ENCODE measurements around the gene NDUFB2.
"Not testable (repeated sequence)": the region's sequence is repeated elsewhere in the genome, so short reads cannot be mapped to it uniquely, and the experiment has no call there.

Gene NDUFB2

GRCh38 chr7:140734729-140735128 lies 38.2 kb downstream of the NDUFB2 start:
- no peak overlapping the region for H3K27ac ChIP-seq (ENCODE audit: low read depth, low read length, poor library complexity, severe bottlenecking)
- no peaks in the 10 kb centered on the region for H4K20me1 ChIP-seq (ENCODE audit: insufficient read depth, low read length)
- TF ChIP-seq, protein P1, sequence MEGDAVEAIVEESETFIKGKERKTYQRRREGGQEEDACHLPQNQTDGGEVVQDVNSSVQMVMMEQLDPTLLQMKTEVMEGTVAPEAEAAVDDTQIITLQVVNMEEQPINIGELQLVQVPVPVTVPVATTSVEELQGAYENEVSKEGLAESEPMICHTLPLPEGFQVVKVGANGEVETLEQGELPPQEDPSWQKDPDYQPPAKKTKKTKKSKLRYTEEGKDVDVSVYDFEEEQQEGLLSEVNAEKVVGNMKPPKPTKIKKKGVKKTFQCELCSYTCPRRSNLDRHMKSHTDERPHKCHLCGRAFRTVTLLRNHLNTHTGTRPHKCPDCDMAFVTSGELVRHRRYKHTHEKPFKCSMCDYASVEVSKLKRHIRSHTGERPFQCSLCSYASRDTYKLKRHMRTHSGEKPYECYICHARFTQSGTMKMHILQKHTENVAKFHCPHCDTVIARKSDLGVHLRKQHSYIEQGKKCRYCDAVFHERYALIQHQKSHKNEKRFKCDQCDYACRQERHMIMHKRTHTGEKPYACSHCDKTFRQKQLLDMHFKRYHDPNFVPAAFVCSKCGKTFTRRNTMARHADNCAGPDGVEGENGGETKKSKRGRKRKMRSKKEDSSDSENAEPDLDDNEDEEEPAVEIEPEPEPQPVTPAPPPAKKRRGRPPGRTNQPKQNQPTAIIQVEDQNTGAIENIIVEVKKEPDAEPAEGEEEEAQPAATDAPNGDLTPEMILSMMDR (IDR thresholded peaks at IDR 0.05; ENCODE audit: low read length): no peak
- TF ChIP-seq EZH2 (IDR thresholded peaks at IDR 0.05; ENCODE audit: borderline replicate concordance, low read length): no peak
- no peaks in the 10 kb centered on the region for H3K27me3 ChIP-seq (ENCODE audit: insufficient read depth, low read length)
- no peak overlapping the region for H3K4me2 ChIP-seq (ENCODE audit: low read length)
- H2AFZ ChIP-seq (ENCODE audit: low read length): no peak overlapping the region
- H3K9ac ChIP-seq (ENCODE audit: low read length): no peak overlapping the region
- H3K36me3 ChIP-seq (ENCODE audit: insufficient read depth, low read length): peaks cover 16% of the 10 kb centered on the region; the same call in 1 of the 2 replicates
- H3K9me3 ChIP-seq (ENCODE audit: low read length): no peaks in the 10 kb centered on the region
- no peaks in the 10 kb centered on the region for H3K9me2 ChIP-seq (ENCODE audit: low read depth, low read length)
- H3K4me3 ChIP-seq (ENCODE audit: low read depth, low read length, poor library complexity, severe bottlenecking): no peak overlapping the region
- H3F3A ChIP-seq (ENCODE audit: insufficient read depth, low read length): no peaks in the 10 kb centered on the region
- no peaks in the 10 kb centered on the region for H3K79me2 ChIP-seq (ENCODE audit: insufficient read depth, low read length)
- no peaks in the 10 kb centered on the region for H3K4me1 ChIP-seq (ENCODE audit: insufficient read depth, low read length, severe bottlenecking)

DNA sequence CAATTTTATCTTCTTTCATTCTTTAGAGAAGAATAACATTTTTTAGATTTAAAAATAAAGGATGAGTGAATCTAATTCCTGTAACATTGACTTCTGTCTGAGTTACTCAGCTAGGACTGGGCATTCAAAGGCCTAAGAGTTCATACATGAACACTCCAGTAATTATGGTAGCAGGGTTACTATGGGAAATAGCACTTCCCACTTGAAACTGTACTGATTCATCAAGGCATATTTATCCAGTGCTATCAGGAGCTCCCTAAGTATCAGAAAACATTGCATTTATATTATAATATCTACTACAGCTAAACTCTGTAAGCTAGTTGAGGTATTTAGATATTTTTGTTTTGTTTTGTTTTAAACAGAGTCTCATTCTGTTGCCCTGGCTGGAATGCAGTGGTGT lies 41.8 kb downstream of the NDUFB2 start:
- H3K36me3 ChIP-seq (ENCODE audit: insufficient read depth, low read length): peaks cover 19% of the 10 kb centered on the region; the same call in 1 of the 2 replicates
- no peaks in the 10 kb centered on the region for H3F3A ChIP-seq (ENCODE audit: insufficient read depth, low read length)
- no peaks in the 10 kb centered on the region for H3K4me1 ChIP-seq (ENCODE audit: insufficient read depth, low read length, severe bottlenecking)
- no peak overlapping the region for H3K4me3 ChIP-seq (ENCODE audit: low read depth, low read length, poor library complexity, severe bottlenecking)
- H4K20me1 ChIP-seq (ENCODE audit: insufficient read depth, low read length): no peaks in the 10 kb centered on the region
- no peaks in the 10 kb centered on the region for H3K79me2 ChIP-seq (ENCODE audit: insufficient read depth, low read length)
- H2AFZ ChIP-seq (ENCODE audit: low read length): no peak overlapping the region
- H3K9me2 ChIP-seq (ENCODE audit: low read depth, low read length): no peaks in the 10 kb centered on the region
- H3K27ac ChIP-seq (ENCODE audit: low read depth, low read length, poor library complexity, severe bottlenecking): no peak overlapping the region
- H3K27me3 ChIP-seq (ENCODE audit: insufficient read depth, low read length): no peaks in the 10 kb centered on the region
- H3K9ac ChIP-seq (ENCODE audit: low read length): no peak overlapping the region
- H3K4me2 ChIP-seq (ENCODE audit: low read length): no peak overlapping the region
- no peak for TF ChIP-seq EZH2 (IDR thresholded peaks at IDR 0.05; ENCODE audit: borderline replicate concordance, low read length)
- TF ChIP-seq, protein P1 (IDR thresholded peaks at IDR 0.05; ENCODE audit: low read length): no peak
- H3K9me3 ChIP-seq (ENCODE audit: low read length): no peaks in the 10 kb centered on the region

DNA sequence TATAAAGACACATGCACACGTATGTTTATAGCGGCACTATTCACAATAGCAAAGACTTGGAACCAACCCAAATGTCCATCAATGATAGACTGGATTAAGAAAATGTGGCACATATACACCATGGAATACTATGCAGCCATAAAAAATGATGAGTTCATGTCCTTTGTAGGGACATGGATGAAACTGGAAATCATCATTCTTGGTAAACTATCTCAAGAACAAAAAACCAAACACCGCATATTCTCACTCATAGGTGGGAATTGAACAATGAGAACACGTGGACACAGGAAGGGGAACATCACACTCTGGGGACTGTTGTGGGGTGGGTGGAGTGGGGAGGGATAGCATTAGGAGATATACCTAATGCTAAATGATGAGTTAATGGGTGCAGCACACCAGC lies 46.7 kb downstream of the NDUFB2 start:
- H4K20me1 ChIP-seq (ENCODE audit: insufficient read depth, low read length); H3K79me2 ChIP-seq (ENCODE audit: insufficient read depth, low read length); H3K27me3 ChIP-seq (ENCODE audit: insufficient read depth, low read length); H3K4me3 ChIP-seq (ENCODE audit: low read depth, low read length, poor library complexity, severe bottlenecking); H3K27ac ChIP-seq (ENCODE audit: low read depth, low read length, poor library complexity, severe bottlenecking); H3K4me1 ChIP-seq (ENCODE audit: insufficient read depth, low read length, severe bottlenecking); H2AFZ ChIP-seq (ENCODE audit: low read length); H3K9me3 ChIP-seq (ENCODE audit: low read length); H3F3A ChIP-seq (ENCODE audit: insufficient read depth, low read length); H3K9me2 ChIP-seq (ENCODE audit: low read depth, low read length); H3K9ac ChIP-seq (ENCODE audit: low read length); H3K4me2 ChIP-seq (ENCODE audit: low read length): not testable (repeated sequence)
- H3K36me3 ChIP-seq (ENCODE audit: insufficient read depth, low read length): peaks cover 35% of the 10 kb centered on the region; the same call in 1 of the 2 replicates

DNA sequence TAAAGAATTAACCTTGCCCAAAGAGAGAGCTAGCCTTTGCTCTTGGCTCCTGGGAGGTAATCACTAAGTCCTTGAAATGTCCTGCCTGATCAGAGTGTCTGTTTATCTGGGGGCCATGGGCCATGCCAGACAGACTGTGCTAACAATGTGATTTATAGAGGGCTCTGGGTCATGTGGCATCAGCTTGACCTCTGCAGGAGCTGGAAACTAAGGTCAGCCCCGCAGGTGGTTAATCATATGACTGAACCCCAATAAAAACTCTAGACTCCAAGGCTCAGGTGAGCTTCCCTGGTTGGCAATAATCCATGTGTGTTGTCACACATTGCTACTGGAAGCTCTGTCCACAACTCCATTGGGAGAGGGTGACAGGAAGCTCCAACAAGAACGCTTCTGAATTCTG lies 47.5 kb downstream of the NDUFB2 start:
- Histone ChIP-seq H3K36me3 (ENCODE audit: insufficient read depth, low read length) (peaks cover 29% of the 10 kb centered on the region; the same call in 1 of the 2 replicates), H3K9me3 (ENCODE audit: low read length) (no peaks in the 10 kb centered on the region)

More for the DNA sequence above, 47.5 kb downstream of the NDUFB2 start:
- no peak overlapping the region for H3K27ac ChIP-seq (ENCODE audit: low read depth, low read length, poor library complexity, severe bottlenecking)
- no peak overlapping the region for H3K9ac ChIP-seq (ENCODE audit: low read length)
- H2AFZ ChIP-seq (ENCODE audit: low read length): no peak overlapping the region
- H3K4me3 ChIP-seq (ENCODE audit: low read depth, low read length, poor library complexity, severe bottlenecking): no peak overlapping the region
- H3F3A ChIP-seq (ENCODE audit: insufficient read depth, low read length): no peaks in the 10 kb centered on the region
- no peaks in the 10 kb centered on the region for H4K20me1 ChIP-seq (ENCODE audit: insufficient read depth, low read length)
- TF ChIP-seq, protein P1 (IDR thresholded peaks at IDR 0.05; ENCODE audit: low read length): no peak
- TF ChIP-seq EZH2 (IDR thresholded peaks at IDR 0.05; ENCODE audit: borderline replicate concordance, low read length): no peak
- H3K4me1 ChIP-seq (ENCODE audit: insufficient read depth, low read length, severe bottlenecking): no peaks in the 10 kb centered on the region
- no peaks in the 10 kb centered on the region for H3K9me2 ChIP-seq (ENCODE audit: low read depth, low read length)
- no peaks in the 10 kb centered on the region for H3K79me2 ChIP-seq (ENCODE audit: insufficient read depth, low read length)
- no peaks in the 10 kb centered on the region for H3K27me3 ChIP-seq (ENCODE audit: insufficient read depth, low read length)
- no peak overlapping the region for H3K4me2 ChIP-seq (ENCODE audit: low read length)

Measured in OCI-LY1 (cell line).